ENCODE results near the gene KREMEN1. TPM values are rescaled to one million over a fixed set of nuclear protein-coding genes. Genes with fewer than 3 reads are reported as not detected.
A peak's percentile ranks its signal among the peaks of the same experiment; 100 is the strongest.

Gene KREMEN1
- total and polyA plus RNA-seq, 10 of the 15 experiments (the other 5 are each of a cell fraction or from before 2014, with no cell fraction given): 0.10 to 2.5 (median 0.20) TPM; not detected in 1

GRCh38 chr22:29121124-29121523, 48.3 kb downstream of the KREMEN1 start:
- ATAC-seq: no peak

GRCh38 chr22:29122041-29122440, 49.2 kb downstream of the KREMEN1 start:
- H3K9me3 ChIP-seq (replicated peaks; ENCODE audit: control insufficient read depth, insufficient read depth, low read length): no peaks in the 10 kb centered on the region; the same call in 2 of the 3 replicates
- intact Hi-C loops (cut with micrococcal nuclease; ENCODE audit: unreplicated experiment): no loop called here
- H3K79me2 ChIP-seq (ENCODE audit: control insufficient read depth, insufficient read depth, low read length): no peaks in the 10 kb centered on the region
- ATAC-seq (peak; percentile 64; the same call in 2 of the 3 replicates), FAIRE-seq (no peak), DNase-seq (ENCODE audit: low read depth, low spot score) (no peak)
- no TSS peak for BruUV-seq (replicated peaks)
- H3K27ac ChIP-seq (ENCODE audit: control insufficient read depth, insufficient read depth): no peak overlapping the region
- H3K9ac ChIP-seq (ENCODE audit: control insufficient read depth, insufficient read depth, low read length): no peak overlapping the region
- TF ChIP-seq RFX5 (IDR thresholded peaks at IDR 0.05; ENCODE audit: low read depth, low read length) (peak; percentile 92), CEBPZ (IDR thresholded peaks at IDR 0.05; ENCODE audit: low read depth, low read length) (no peak), PAX8 (IDR thresholded peaks at IDR 0.05) (no peak), RBBP5 (conservative IDR thresholded peaks at IDR 0.05) (no peak), ZSCAN29 (IDR thresholded peaks at IDR 0.05) (no peak), MXI1 (IDR thresholded peaks at IDR 0.05; ENCODE audit: low read depth, low read length) (no peak), MYB (IDR thresholded peaks at IDR 0.05; ENCODE audit: borderline replicate concordance, low read depth, low read length) (no peak), CREB1 (IDR thresholded peaks at IDR 0.05; ENCODE audit: low read depth) (peak; percentile 61)
- ChIA-PET CTCF (interaction anchor here (0.9 kb wide), 1 partner anchor 32 kb away, joined by 3 read pairs; no protein-coding TSS in a partner anchor), RAD21 (ENCODE audit: unreplicated experiment) (no interaction called here), SMC1A (ENCODE audit: uncharacterized antibody, unreplicated experiment) (interaction anchor here (0.5 to 1.0 kb wide), 2 partner anchors 41 to 385 kb away, joined by 3 to 4 read pairs; no protein-coding TSS in a partner anchor), POLR2A (no interaction called here)
- H3K36me3 ChIP-seq (ENCODE audit: control insufficient read depth in 2 of 2, insufficient read depth in 2 of 2, low read length in 1 of 2): no peaks in the 10 kb centered on the region
- H3K4me3 ChIP-seq: no peak overlapping the region
- H2AFZ ChIP-seq (ENCODE audit: control insufficient read depth, low read depth, low read length): no peak overlapping the region
- H4K20me1 ChIP-seq (ENCODE audit: control insufficient read depth, insufficient read depth): no peaks in the 10 kb centered on the region
- in situ Hi-C loops (cut with MboI): no loop called here
- no peaks in the 10 kb centered on the region for H3K4me1 ChIP-seq (ENCODE audit: control insufficient read depth, insufficient read depth, low read length)
- no peak overlapping the region for H3K4me2 ChIP-seq (ENCODE audit: control insufficient read depth, insufficient read depth)
- no peaks in the 10 kb centered on the region; a peak in 1 of 4 replicates for H3K27me3 ChIP-seq (replicated peaks in 1 of 2; ENCODE audit: control insufficient read depth in 2 of 2, insufficient read depth in 2 of 2, low read length in 1 of 2)

More at GRCh38 chr22:29121124-29121523, 48.3 kb downstream of the KREMEN1 start:
- no peak overlapping the region for H2AFZ ChIP-seq (ENCODE audit: control insufficient read depth, low read depth, low read length)
- FAIRE-seq (no peak), DNase-seq (ENCODE audit: low read depth, low spot score) (no peak)
- TF ChIP-seq RELA (IDR thresholded peaks at IDR 0.05; ENCODE audit: borderline replicate concordance, partially characterized antibody) (no peak), NFYB (IDR thresholded peaks at IDR 0.05; ENCODE audit: insufficient read depth, low read depth, low read length) (no peak)
- H3K27ac ChIP-seq (ENCODE audit: control insufficient read depth, insufficient read depth): no peak overlapping the region
- H3K79me2 ChIP-seq (ENCODE audit: control insufficient read depth, insufficient read depth, low read length): no peaks in the 10 kb centered on the region
- no peak overlapping the region for H3K4me2 ChIP-seq (ENCODE audit: control insufficient read depth, insufficient read depth)
- no peaks in the 10 kb centered on the region for H4K20me1 ChIP-seq (ENCODE audit: control insufficient read depth, insufficient read depth)
- CTCF ChIA-PET: no interaction called here
- intact Hi-C loops (cut with micrococcal nuclease; ENCODE audit: unreplicated experiment): no loop called here
- H3K4me3 ChIP-seq: no peak overlapping the region
- no peaks in the 10 kb centered on the region; a peak in 1 of 4 replicates for H3K27me3 ChIP-seq (replicated peaks in 1 of 2; ENCODE audit: control insufficient read depth in 2 of 2, insufficient read depth in 2 of 2, low read length in 1 of 2)
- H3K4me1 ChIP-seq (ENCODE audit: control insufficient read depth, insufficient read depth, low read length): no peaks in the 10 kb centered on the region
- no peaks in the 10 kb centered on the region for H3K36me3 ChIP-seq (ENCODE audit: control insufficient read depth in 2 of 2, insufficient read depth in 2 of 2, low read length in 1 of 2)
- H3K9ac ChIP-seq (ENCODE audit: control insufficient read depth, insufficient read depth, low read length): no peak overlapping the region
- RAD21 ChIA-PET (ENCODE audit: unreplicated experiment): no interaction called here
- no TSS peak for BruUV-seq (replicated peaks)
- POLR2A ChIA-PET: no interaction called here
- in situ Hi-C loops (cut with MboI): no loop called here
- no peaks in the 10 kb centered on the region; the same call in 2 of the 3 replicates for H3K9me3 ChIP-seq (replicated peaks; ENCODE audit: control insufficient read depth, insufficient read depth, low read length)
- 70% methylated on average over 5 of the region's 5 CpGs for WGBS (ENCODE audit: insufficient coverage, insufficient replicate concordance, low lambda C conversion rate, missing lambda C conversion rate)
- SMC1A ChIA-PET (ENCODE audit: uncharacterized antibody, unreplicated experiment): no interaction called here
